Mucosa of rectum (tissue), 2 donors: Measurements from ENCODE around the gene RAB11FIP3.

Source experiments
- H3K27ac ChIP-seq, 2 donors: one replicate each; pipeline ENCODE4 v1.7.0; 2013; ENCODE audit warnings: inconsistent platforms in 2 of 2, low read depth in 2 of 2, low read length in 2 of 2
- H3K27me3 ChIP-seq, 2 donors: one replicate each; pipeline ENCODE4 v1.7.0; 2013; ENCODE audit warnings: low read length in 2 of 2; ENCODE audit not compliant: control insufficient read depth in 2 of 2, insufficient read depth in 2 of 2
- H3K36me3 ChIP-seq, 2 donors: one replicate each; pipeline ENCODE4 v1.7.0; 2013; ENCODE audit warnings: low read length in 2 of 2; ENCODE audit not compliant: control insufficient read depth in 2 of 2, insufficient read depth in 2 of 2
- H3K4me1 ChIP-seq, 2 donors: one replicate each; pipeline ENCODE4 v1.7.0; 2013; ENCODE audit warnings: low read length in 2 of 2, mild to moderate bottlenecking in 1 of 2; ENCODE audit not compliant: control insufficient read depth in 2 of 2, insufficient read depth in 2 of 2
- H3K4me3 ChIP-seq, 2 donors: one replicate each; pipeline ENCODE4 v1.7.0; 2013; ENCODE audit warnings: low read length in 2 of 2
- H3K9ac ChIP-seq, 2 donors: one replicate each; pipeline ENCODE4 v1.7.0; 2013; ENCODE audit warnings: low read length in 2 of 2, low read depth in 1 of 2, mild to moderate bottlenecking in 1 of 2
- H3K9me3 ChIP-seq, 2 donors: one replicate each; pipeline ENCODE4 v1.7.0; 2013; ENCODE audit warnings: low read length in 2 of 2; ENCODE audit not compliant: control insufficient read depth in 2 of 2
- donor health status: healthy.
- donor health status: Normal muscosa, but diverticular disease.

Gene RAB11FIP3

DNA sequence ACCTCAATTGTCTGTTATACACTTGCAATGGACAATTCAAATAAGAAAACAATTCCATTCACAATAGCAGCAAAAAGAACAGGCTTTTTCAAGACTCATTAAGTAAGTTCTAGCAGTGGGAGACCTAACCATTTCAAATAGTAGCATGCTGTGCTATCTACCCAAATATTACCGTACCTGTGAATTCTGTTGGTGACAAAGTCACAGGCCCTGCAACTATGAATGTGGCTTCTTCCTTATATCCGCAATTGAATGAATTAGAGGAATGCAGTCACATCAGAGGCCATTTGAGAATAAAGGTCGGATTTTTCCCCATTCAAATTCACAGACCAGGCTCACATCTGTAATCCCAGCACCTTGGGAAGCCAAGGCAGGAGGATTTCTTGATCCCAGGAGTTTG, 29.2 kb upstream of the RAB11FIP3 start:
- H3K4me3 ChIP-seq, result peak overlapping the region in 1 of 2 donors; percentile 74
- H3K36me3 ChIP-seq, result peaks cover 0 to 4% of the 10 kb centered on the region in 2 donors
- H3K9ac ChIP-seq, result no peak overlapping the region
- no peaks in the 10 kb centered on the region for H3K27me3 ChIP-seq
- peaks cover 4 to 14% of the 10 kb centered on the region in 2 donors for H3K4me1 ChIP-seq
- no peak overlapping the region for H3K27ac ChIP-seq
- H3K9me3 ChIP-seq, result no peaks in the 10 kb centered on the region

GRCh38 chr16:396605-397004, 28.8 kb upstream of the RAB11FIP3 start:
- Histone ChIP-seq H3K36me3 (peaks cover 0 to 4% of the 10 kb centered on the region in 2 donors), H3K4me1 (peaks cover 4 to 14% of the 10 kb centered on the region in 2 donors), H3K27me3 (no peaks in the 10 kb centered on the region), H3K9me3 (no peaks in the 10 kb centered on the region), H3K27ac (no peak overlapping the region), H3K4me3 (peak overlapping the region; percentile 12 to 74), H3K9ac (peak overlapping the region in 1 of 2 donors; percentile 68)

DNA sequence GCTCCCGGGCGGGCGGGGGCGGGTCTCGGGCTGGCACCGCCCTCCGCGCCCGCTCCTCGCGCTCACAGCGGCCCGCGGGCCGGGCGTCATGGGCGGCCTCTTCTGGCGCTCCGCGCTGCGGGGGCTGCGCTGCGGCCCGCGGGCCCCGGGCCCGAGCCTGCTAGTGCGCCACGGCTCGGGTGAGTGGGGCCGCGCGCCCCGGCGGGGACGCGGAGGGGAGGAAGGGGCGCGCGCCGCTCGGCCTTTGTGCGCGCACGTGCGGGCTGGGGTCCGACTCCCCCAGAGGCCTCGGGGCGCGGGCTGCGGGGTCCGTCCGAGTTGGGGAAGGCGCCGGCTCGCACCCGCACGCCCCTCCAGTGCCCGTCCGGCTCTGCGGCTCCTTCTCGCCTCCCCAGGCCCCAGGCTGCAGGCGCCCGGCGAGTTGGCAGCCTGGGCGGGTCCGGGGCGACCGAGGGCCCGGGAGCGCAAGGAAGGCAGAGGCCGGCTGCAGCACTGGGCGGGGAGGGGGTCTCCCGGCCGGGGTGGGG, 28.3 kb upstream of the RAB11FIP3 start, which contains the start of gene NME4:
Gene NME4, plus strand, starts transcription at position 65 of the 527 bp plus-strand sequence. Its CDS starts 24 bp downstream, at position 89.
- Histone ChIP-seq H3K27me3 (no peaks in the 10 kb centered on the region), H3K4me3 (peak within 1 kb of the TSS; percentile 51 to 74), H3K4me1 (peaks cover 4 to 14% of the 10 kb centered on the region in 2 donors), H3K27ac (peak within 1 kb of the TSS in 1 of 2 donors; percentile 52), H3K9me3 (no peaks in the 10 kb centered on the region), H3K9ac (peak within 1 kb of the TSS; percentile 60 to 68), H3K36me3 (peaks cover 0 to 4% of the 10 kb centered on the region in 2 donors)

- H3K4me1 ChIP-seq, result peaks cover 4 to 14% of the 10 kb centered on the region in 2 donors
- no peak overlapping the region for H3K4me3 ChIP-seq
- no peak overlapping the region for H3K9ac ChIP-seq
- no peaks in the 10 kb centered on the region for H3K9me3 ChIP-seq
- H3K36me3 ChIP-seq, result peaks cover 0 to 4% of the 10 kb centered on the region in 2 donors
- no peaks in the 10 kb centered on the region for H3K27me3 ChIP-seq
- H3K27ac ChIP-seq, result peak overlapping the region in 1 of 2 donors; percentile 48
These were observed 27.6 kb upstream of the RAB11FIP3 start for GRCh38 chr16:397736-398332.

- Histone ChIP-seq H3K36me3 (peaks cover 0 to 4% of the 10 kb centered on the region in 2 donors), H3K9me3 (no peaks in the 10 kb centered on the region), H3K27me3 (no peaks in the 10 kb centered on the region), H3K27ac (peak overlapping the region in 1 of 2 donors; percentile 48), H3K9ac (no peak overlapping the region), H3K4me3 (no peak overlapping the region), H3K4me1 (peaks cover 4 to 14% of the 10 kb centered on the region in 2 donors)
These were observed 26.7 kb upstream of the RAB11FIP3 start for GRCh38 chr16:398561-399339.

- peaks cover 4 to 14% of the 10 kb centered on the region in 2 donors for H3K4me1 ChIP-seq
- peaks cover 0 to 4% of the 10 kb centered on the region in 2 donors for H3K36me3 ChIP-seq
- no peak overlapping the region for H3K9ac ChIP-seq
- no peaks in the 10 kb centered on the region for H3K27me3 ChIP-seq
- no peak overlapping the region for H3K4me3 ChIP-seq
- peak overlapping the region in 1 of 2 donors; percentile 91 for H3K27ac ChIP-seq
- no peaks in the 10 kb centered on the region for H3K9me3 ChIP-seq
These were observed 26.0 kb upstream of the RAB11FIP3 start for GRCh38 chr16:399340-400019.

- Histone ChIP-seq H3K36me3 (peaks cover 0 to 4% of the 10 kb centered on the region in 2 donors), H3K4me1 (peaks cover 4 to 14% of the 10 kb centered on the region in 2 donors), H3K27me3 (no peaks in the 10 kb centered on the region), H3K27ac (peak overlapping the region in 1 of 2 donors; percentile 91), H3K9ac (peak overlapping the region in 1 of 2 donors; percentile 41), H3K9me3 (no peaks in the 10 kb centered on the region), H3K4me3 (no peak overlapping the region)
These were observed 25.3 kb upstream of the RAB11FIP3 start for GRCh38 chr16:400061-400591.

- H3K4me1 ChIP-seq, result peaks cover 4 to 12% of the 10 kb centered on the region in 2 donors
- peak within 1 kb of the TSS; percentile 80 to 87 for H3K9ac ChIP-seq
- H3K27ac ChIP-seq, result peak within 1 kb of the TSS; percentile 91 to 92
- no peaks in the 10 kb centered on the region for H3K9me3 ChIP-seq
- H3K4me3 ChIP-seq, result peak within 1 kb of the TSS; percentile 79 to 89
- no peaks in the 10 kb centered on the region for H3K27me3 ChIP-seq
- peaks cover 0 to 4% of the 10 kb centered on the region in 2 donors for H3K36me3 ChIP-seq
These were observed 23.7 kb upstream of the RAB11FIP3 start, which contains the start of gene DECR2 for GRCh38 chr16:401468-402348. Gene DECR2 (plus strand): TSS chr16:401885. CDS start chr16:401964, 79 bp downstream.

- Histone ChIP-seq H3K4me3 (no peak overlapping the region), H3K27ac (no peak overlapping the region), H3K36me3 (peaks cover 0 to 6% of the 10 kb centered on the region in 2 donors), H3K9ac (no peak overlapping the region), H3K9me3 (no peaks in the 10 kb centered on the region), H3K4me1 (peaks cover 4 to 7% of the 10 kb centered on the region in 2 donors), H3K27me3 (no peaks in the 10 kb centered on the region)
These were observed 20.4 kb upstream of the RAB11FIP3 start for GRCh38 chr16:404971-405486.
